Left ventricle myocardium inferior (tissue), 1 donor: ENCODE measurements around the gene CD93. TPM values are rescaled to one million over a fixed set of nuclear protein-coding genes. Genes with fewer than 3 reads are reported as not detected.
A peak's percentile ranks its signal among the peaks of the same experiment; 100 is the strongest.

ENCODE experiments used
- DNase-seq: peaks from one replicate; pipeline ENCODE4 v3.0.0-alpha.2; 2020
- H3K27ac ChIP-seq: fragments of 200-600 bp; replicated peaks from 2 replicates; pipeline ENCODE4 v1.8.0; 2021
- H3K27me3 ChIP-seq: fragments of 200-600 bp; 2 replicates; pipeline ENCODE4 v1.8.0; 2021; ENCODE audit warnings: low read depth
- H3K36me3 ChIP-seq: fragments of 200-600 bp; 2 replicates; pipeline ENCODE4 v1.8.0; 2021
- H3K4me1 ChIP-seq: fragments of 200-600 bp; 2 replicates; pipeline ENCODE4 v1.8.0; 2021
- H3K4me3 ChIP-seq: fragments of 200-600 bp; 2 replicates; pipeline ENCODE4 v1.8.0; 2021; ENCODE audit warnings: mild to moderate bottlenecking, moderate library complexity
- H3K9me3 ChIP-seq: fragments of 200-600 bp; replicated peaks from 2 replicates; pipeline ENCODE4 v1.8.0; 2021
- intact Hi-C: fragments of 100-400 bp; cut with micrococcal nuclease; formaldehyde crosslinking; loops from one replicate; pipeline ENCODE4 v1.11.0; 2022
- total RNA-seq: library from RNA; stranded (reverse); fragmentation: NEBNext Ultra II Directional; extraction: Animal tissue kit (Norgen Biotek cat#: 25700); gene quantifications from one replicate; pipeline ENCODE4 v1.2.1, GENCODE V29; 2021
- TF ChIP-seq, protein P1 (sequence below): fragments of 200-600 bp; IDR thresholded peaks from 2 replicates; pipeline ENCODE4 v1.8.0; 2021; ENCODE audit warnings: antibody characterized with exemption, mild to moderate bottlenecking, borderline replicate concordance
- donor health status: DM: no; HTN: yes; CAD: no; lungs with severe emphysema.

Gene CD93
- total RNA-seq, 1 donor from 2014 or later, result 35.7 TPM

DNA sequence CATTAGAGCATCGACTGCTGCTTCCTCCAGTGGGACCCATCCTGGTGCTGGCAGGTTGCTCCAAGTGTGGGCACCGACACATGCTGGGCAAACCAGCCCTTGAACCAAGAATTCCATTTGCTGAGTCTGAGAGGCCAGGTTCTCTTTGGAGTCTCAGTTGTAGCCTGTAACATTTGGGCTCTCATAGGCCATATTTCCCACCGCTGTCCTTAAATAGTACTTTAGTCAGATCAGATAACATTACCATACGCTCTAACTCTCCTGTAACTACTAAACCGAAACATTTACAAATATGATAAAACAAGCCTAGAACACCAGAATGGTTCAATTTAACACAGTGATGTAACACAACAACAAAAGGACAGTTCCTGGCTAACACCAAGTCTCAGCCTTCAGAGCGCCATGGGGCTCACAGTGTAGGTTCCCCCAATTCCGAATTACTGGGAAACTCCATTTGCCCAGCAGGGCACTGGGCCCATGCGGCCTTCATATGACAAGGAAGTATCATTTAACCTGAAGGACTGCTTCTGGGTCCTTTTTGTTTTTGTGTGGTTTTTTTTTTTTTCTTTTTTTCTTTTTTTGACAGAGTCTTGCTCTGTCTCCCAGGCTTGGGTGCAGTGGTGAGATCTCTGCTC, 28.4 kb upstream of the CD93 start:
- H3K4me3 ChIP-seq, result no peak overlapping the region
- intact Hi-C loops, result no loop called here
- H3K36me3 ChIP-seq, result no peaks in the 10 kb centered on the region
- TF ChIP-seq, protein P1, sequence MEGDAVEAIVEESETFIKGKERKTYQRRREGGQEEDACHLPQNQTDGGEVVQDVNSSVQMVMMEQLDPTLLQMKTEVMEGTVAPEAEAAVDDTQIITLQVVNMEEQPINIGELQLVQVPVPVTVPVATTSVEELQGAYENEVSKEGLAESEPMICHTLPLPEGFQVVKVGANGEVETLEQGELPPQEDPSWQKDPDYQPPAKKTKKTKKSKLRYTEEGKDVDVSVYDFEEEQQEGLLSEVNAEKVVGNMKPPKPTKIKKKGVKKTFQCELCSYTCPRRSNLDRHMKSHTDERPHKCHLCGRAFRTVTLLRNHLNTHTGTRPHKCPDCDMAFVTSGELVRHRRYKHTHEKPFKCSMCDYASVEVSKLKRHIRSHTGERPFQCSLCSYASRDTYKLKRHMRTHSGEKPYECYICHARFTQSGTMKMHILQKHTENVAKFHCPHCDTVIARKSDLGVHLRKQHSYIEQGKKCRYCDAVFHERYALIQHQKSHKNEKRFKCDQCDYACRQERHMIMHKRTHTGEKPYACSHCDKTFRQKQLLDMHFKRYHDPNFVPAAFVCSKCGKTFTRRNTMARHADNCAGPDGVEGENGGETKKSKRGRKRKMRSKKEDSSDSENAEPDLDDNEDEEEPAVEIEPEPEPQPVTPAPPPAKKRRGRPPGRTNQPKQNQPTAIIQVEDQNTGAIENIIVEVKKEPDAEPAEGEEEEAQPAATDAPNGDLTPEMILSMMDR, result no peak
- no peaks in the 10 kb centered on the region for H3K9me3 ChIP-seq
- peaks cover 27% of the 10 kb centered on the region for H3K4me1 ChIP-seq
- H3K27me3 ChIP-seq, result no peaks in the 10 kb centered on the region
- peak overlapping the region; percentile 46 for H3K27ac ChIP-seq
- DNase-seq, result no peak

DNA sequence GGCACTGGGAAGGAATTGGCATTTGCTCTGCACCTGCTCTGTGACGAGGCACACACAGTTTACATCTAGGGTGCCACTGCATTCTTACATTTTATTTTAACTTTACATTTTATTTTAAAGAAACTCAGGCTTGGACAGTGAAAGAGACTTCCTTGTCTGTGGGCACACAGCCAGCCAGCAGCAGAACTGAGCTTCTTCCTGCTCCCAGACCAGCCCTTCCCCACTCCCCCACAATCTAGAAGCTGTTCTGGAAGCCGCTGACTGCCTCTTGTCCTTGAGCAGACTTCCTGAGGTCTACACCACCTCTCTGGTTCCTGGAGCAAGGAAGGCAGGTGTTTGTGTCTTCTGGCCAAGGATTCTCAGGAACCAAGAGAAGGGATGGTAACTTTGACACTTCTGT, 27.9 kb upstream of the CD93 start:
- no peaks in the 10 kb centered on the region for H3K9me3 ChIP-seq
- peak overlapping the region; percentile 46 for H3K27ac ChIP-seq
- H3K4me3 ChIP-seq, result no peak overlapping the region
- peak; percentile 69 for DNase-seq
- H3K4me1 ChIP-seq, result peaks cover 21% of the 10 kb centered on the region
- intact Hi-C loops, result no loop called here
- H3K36me3 ChIP-seq, result no peaks in the 10 kb centered on the region
- no peaks in the 10 kb centered on the region for H3K27me3 ChIP-seq
- TF ChIP-seq, protein P1, result no peak

DNA sequence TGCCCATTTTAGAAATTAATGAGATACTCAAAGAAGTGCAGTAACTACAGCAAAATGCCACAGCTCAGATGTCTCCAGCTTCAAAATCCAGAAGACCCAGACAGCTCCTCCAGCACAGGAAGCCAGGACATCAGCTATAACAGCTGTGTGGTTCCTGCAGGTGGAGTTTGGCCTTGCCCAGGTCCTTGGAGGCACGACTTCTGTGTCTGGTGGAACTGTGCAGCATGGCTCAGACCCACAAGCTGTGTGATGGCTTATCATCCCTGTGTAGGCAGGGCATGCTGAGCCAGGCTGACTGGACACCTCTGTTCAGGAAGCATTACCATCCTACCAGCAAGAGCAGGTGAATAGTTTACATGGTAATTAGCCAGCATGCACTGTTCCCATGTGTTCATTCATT, 26.5 kb upstream of the CD93 start:
- TF ChIP-seq, protein P1, result no peak
- intact Hi-C loops, result no loop called here
- DNase-seq, result no peak
- Histone ChIP-seq H3K9me3 (no peaks in the 10 kb centered on the region), H3K36me3 (no peaks in the 10 kb centered on the region), H3K4me3 (no peak overlapping the region), H3K27ac (no peak overlapping the region), H3K4me1 (peaks cover 18% of the 10 kb centered on the region), H3K27me3 (no peaks in the 10 kb centered on the region)

DNA sequence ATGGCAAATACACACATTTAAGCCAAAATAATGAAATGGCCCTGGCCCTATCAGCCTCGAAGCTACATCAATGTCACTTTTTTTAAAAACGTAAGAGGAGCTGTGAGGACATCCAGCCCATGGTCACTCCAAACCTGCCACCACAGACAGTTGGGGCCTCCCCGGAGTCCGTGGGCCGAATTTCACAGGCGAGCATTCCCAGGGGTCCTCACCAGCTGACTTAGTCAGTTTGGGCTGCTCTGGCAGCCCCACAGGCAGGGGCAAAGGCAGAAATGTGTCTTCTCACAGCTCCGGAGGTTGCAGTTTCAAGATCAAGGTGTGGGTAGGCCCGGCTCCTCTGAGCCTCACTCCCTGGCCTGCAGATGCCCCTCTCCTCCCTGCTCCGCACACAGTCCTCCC, 25.8 kb upstream of the CD93 start:
- intact Hi-C loops, result no loop called here
- H3K36me3 ChIP-seq, result no peaks in the 10 kb centered on the region
- no peak overlapping the region for H3K4me3 ChIP-seq
- DNase-seq, result no peak
- H3K27me3 ChIP-seq, result no peaks in the 10 kb centered on the region
- no peak overlapping the region for H3K27ac ChIP-seq
- no peaks in the 10 kb centered on the region for H3K9me3 ChIP-seq
- peaks cover 25% of the 10 kb centered on the region for H3K4me1 ChIP-seq
- TF ChIP-seq, protein P1, result no peak

DNA sequence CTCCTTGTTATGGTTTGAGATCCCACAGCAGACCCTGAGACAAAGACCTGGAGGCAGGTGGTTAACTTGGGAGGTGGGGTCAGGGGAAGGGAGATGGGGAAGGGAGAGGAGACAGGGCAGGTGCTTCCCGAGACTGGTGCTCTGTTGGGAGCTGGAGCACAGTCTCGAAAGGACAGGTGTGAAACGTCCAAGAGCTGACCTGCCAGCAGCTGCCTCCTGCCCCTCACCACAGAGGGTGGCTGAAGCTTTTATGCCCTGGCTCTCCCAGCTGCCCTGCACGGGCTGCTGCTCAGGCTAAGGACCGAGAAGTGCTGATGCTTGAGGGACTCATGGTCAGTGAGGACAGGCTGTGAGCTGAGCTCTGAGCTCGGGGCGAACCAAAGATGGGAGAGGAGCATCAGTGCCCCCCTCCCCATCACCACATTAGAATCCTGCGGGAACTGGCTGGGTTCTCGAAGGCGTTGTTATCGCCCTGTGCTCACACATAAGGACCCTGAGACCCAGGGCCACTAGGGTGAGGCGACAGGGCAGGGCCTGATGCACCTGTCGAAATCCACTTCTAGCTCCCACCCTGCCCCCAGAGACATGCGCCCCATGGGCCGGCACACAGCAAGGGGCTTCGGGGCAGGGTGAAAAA, 25.3 kb upstream of the CD93 start:
- H3K4me1 ChIP-seq, result peaks cover 30% of the 10 kb centered on the region

More for the DNA sequence above, 25.3 kb upstream of the CD93 start:
- Histone ChIP-seq H3K36me3 (no peaks in the 10 kb centered on the region), H3K9me3 (no peaks in the 10 kb centered on the region), H3K27me3 (no peaks in the 10 kb centered on the region), H3K4me3 (no peak overlapping the region), H3K27ac (no peak overlapping the region)
- DNase-seq, result no peak
- intact Hi-C loops, result no loop called here
- TF ChIP-seq, protein P1, result no peak
